Activated T-helper 1 cell treated with anti-CD3 and anti-CD28 coated beads, Interleukin-12 subunit alpha, Interleukin-12 subunit beta, Interleukin-2, Interleukin-4 antibody, amounts not matched to agents 30 ng/mL and 10 ng/mL and 1 ng/mL, durations not matched to agents 14 hours and 24 hours and 36 hours (primary cell): ENCODE data around the gene NBAS. TPM values are rescaled to one million over a fixed set of nuclear protein-coding genes. Genes with fewer than 3 reads are reported as not detected.
A peak's percentile ranks its signal among the peaks of the same experiment; 100 is the strongest.

ENCODE experiments used
- DNase-seq: peaks from one replicate; pipeline ENCODE4 v3.0.0; 2021; ENCODE audit warnings: low spot score
- H3K27ac Mint-ChIP-seq: one replicate; pipeline ENCODE4 v1.8.0; 2021; ENCODE audit warnings: mild to moderate bottlenecking, mixed read lengths
- H3K27me3 Mint-ChIP-seq: one replicate; pipeline ENCODE4 v1.8.0; 2022; ENCODE audit warnings: mild to moderate bottlenecking, moderate library complexity, mixed read lengths; ENCODE audit not compliant: insufficient read depth
- H3K36me3 Mint-ChIP-seq: one replicate; pipeline ENCODE4 v1.8.0; 2021; ENCODE audit warnings: low read depth, mixed read lengths
- H3K4me1 Mint-ChIP-seq: one replicate; pipeline ENCODE4 v1.8.0; 2021; ENCODE audit warnings: low read depth, mixed read lengths
- H3K4me3 Mint-ChIP-seq: one replicate; pipeline ENCODE4 v1.8.0; 2021; ENCODE audit warnings: mild to moderate bottlenecking, moderate library complexity, mixed read lengths
- H3K9me3 Mint-ChIP-seq: one replicate; pipeline ENCODE4 v1.8.0; 2021; ENCODE audit warnings: mixed read lengths
- intact Hi-C: fragments of 100-400 bp; cut with micrococcal nuclease; formaldehyde crosslinking; loops from one replicate; pipeline ENCODE4 v1.15.1; 2024
- total RNA-seq: library from RNA; stranded (reverse); gene quantifications from 2 replicates; pipeline ENCODE4 v1.2.3, GENCODE V29; 2022

NBAS gene
- total RNA-seq, 1 donor from 2014 or later, result 33.6 TPM

GRCh38 chr2:15300624-15301573 is 260.2 kb downstream of the NBAS start:
- Mint-ChIP-seq H3K27ac (peak overlapping the region; percentile 22), H3K4me3 (peak overlapping the region; percentile 53)

GRCh38 chr2:15299904-15300520 is 261.1 kb downstream of the NBAS start:
- H3K9me3 Mint-ChIP-seq, result no peaks in the 10 kb centered on the region
- H3K4me1 Mint-ChIP-seq, result peaks cover 57% of the 10 kb centered on the region
- H3K4me3 Mint-ChIP-seq, result no peak overlapping the region
- H3K36me3 Mint-ChIP-seq, result peaks cover 46% of the 10 kb centered on the region
- no peak for DNase-seq
- intact Hi-C loops, result loop anchor here (2.0 to 10.0 kb wide), 2 partner anchors 15 to 265 kb away; partner anchors contain the start of gene NBAS
- no peak overlapping the region for H3K27ac Mint-ChIP-seq
- H3K27me3 Mint-ChIP-seq, result no peaks in the 10 kb centered on the region

More at GRCh38 chr2:15300624-15301573, 260.2 kb downstream of the NBAS start:
- H3K9me3 Mint-ChIP-seq, result peaks cover 5% of the 10 kb centered on the region
- no peak for DNase-seq
- H3K36me3 Mint-ChIP-seq, result peaks cover 50% of the 10 kb centered on the region
- intact Hi-C loops, result loop anchor here (2.0 to 10.0 kb wide), 2 partner anchors 14 to 264 kb away; partner anchors contain the start of gene NBAS
- H3K4me1 Mint-ChIP-seq, result peaks cover 57% of the 10 kb centered on the region
- no peaks in the 10 kb centered on the region for H3K27me3 Mint-ChIP-seq

- Mint-ChIP-seq H3K9me3 (no peaks in the 10 kb centered on the region), H3K27me3 (no peaks in the 10 kb centered on the region), H3K27ac (no peak overlapping the region), H3K4me1 (peaks cover 47% of the 10 kb centered on the region), H3K4me3 (no peak overlapping the region), H3K36me3 (peaks cover 38% of the 10 kb centered on the region)
- intact Hi-C loops, result no loop called here
- DNase-seq, result no peak
Measured at GRCh38 chr2:15298770-15299169, 262.4 kb downstream of the NBAS start.

GRCh38 chr2:15293262-15293937 is 267.7 kb downstream of the NBAS start:
- no peak for DNase-seq
- no peak overlapping the region for H3K27ac Mint-ChIP-seq
- peaks cover 31% of the 10 kb centered on the region for H3K36me3 Mint-ChIP-seq
- no peaks in the 10 kb centered on the region for H3K9me3 Mint-ChIP-seq
- H3K27me3 Mint-ChIP-seq, result no peaks in the 10 kb centered on the region
- peaks cover 2% of the 10 kb centered on the region for H3K4me1 Mint-ChIP-seq
- intact Hi-C loops, result no loop called here
- no peak overlapping the region for H3K4me3 Mint-ChIP-seq

GRCh38 chr2:15287447-15288184 is 273.5 kb downstream of the NBAS start:
- H3K36me3 Mint-ChIP-seq, result peaks cover 39% of the 10 kb centered on the region
- no peaks in the 10 kb centered on the region for H3K9me3 Mint-ChIP-seq
- H3K4me3 Mint-ChIP-seq, result no peak overlapping the region
- H3K4me1 Mint-ChIP-seq, result no peaks in the 10 kb centered on the region
- H3K27ac Mint-ChIP-seq, result no peak overlapping the region
- intact Hi-C loops, result no loop called here
- no peaks in the 10 kb centered on the region for H3K27me3 Mint-ChIP-seq
- no peak for DNase-seq

GRCh38 chr2:15284614-15285013 is 276.5 kb downstream of the NBAS start:
- no peak overlapping the region for H3K4me3 Mint-ChIP-seq
- H3K4me1 Mint-ChIP-seq, result peaks cover 10% of the 10 kb centered on the region

GRCh38 chr2:15281681-15282080 is 279.5 kb downstream of the NBAS start:
- Mint-ChIP-seq H3K36me3 (peaks cover 34% of the 10 kb centered on the region), H3K27ac (no peak overlapping the region), H3K4me3 (no peak overlapping the region), H3K9me3 (no peaks in the 10 kb centered on the region), H3K27me3 (no peaks in the 10 kb centered on the region), H3K4me1 (peaks cover 10% of the 10 kb centered on the region)
- DNase-seq, result no peak
- intact Hi-C loops, result no loop called here

More at GRCh38 chr2:15284614-15285013, 276.5 kb downstream of the NBAS start:
- intact Hi-C loops, result no loop called here
- DNase-seq, result no peak
- H3K27ac Mint-ChIP-seq, result no peak overlapping the region
- H3K9me3 Mint-ChIP-seq, result no peaks in the 10 kb centered on the region
- no peaks in the 10 kb centered on the region for H3K27me3 Mint-ChIP-seq
- peaks cover 35% of the 10 kb centered on the region for H3K36me3 Mint-ChIP-seq

GRCh38 chr2:15279201-15279876 is 281.8 kb downstream of the NBAS start:
- Mint-ChIP-seq H3K4me1 (peaks cover 10% of the 10 kb centered on the region), H3K27me3 (no peaks in the 10 kb centered on the region), H3K36me3 (peaks cover 30% of the 10 kb centered on the region), H3K9me3 (no peaks in the 10 kb centered on the region), H3K27ac (no peak overlapping the region), H3K4me3 (no peak overlapping the region)
- DNase-seq, result no peak
- intact Hi-C loops, result no loop called here

GRCh38 chr2:15278296-15278695 is 282.8 kb downstream of the NBAS start:
- Mint-ChIP-seq H3K27me3 (no peaks in the 10 kb centered on the region), H3K4me1 (peaks cover 10% of the 10 kb centered on the region), H3K9me3 (no peaks in the 10 kb centered on the region), H3K36me3 (peaks cover 28% of the 10 kb centered on the region), H3K27ac (no peak overlapping the region), H3K4me3 (no peak overlapping the region)
- no peak for DNase-seq
- intact Hi-C loops, result no loop called here

- no peak for DNase-seq
- no peak overlapping the region for H3K4me3 Mint-ChIP-seq
- H3K9me3 Mint-ChIP-seq, result no peaks in the 10 kb centered on the region
- no peaks in the 10 kb centered on the region for H3K27me3 Mint-ChIP-seq
- no peaks in the 10 kb centered on the region for H3K4me1 Mint-ChIP-seq
- no peak overlapping the region for H3K27ac Mint-ChIP-seq
- intact Hi-C loops, result no loop called here
- peaks cover 15% of the 10 kb centered on the region for H3K36me3 Mint-ChIP-seq
Measured at GRCh38 chr2:15275346-15275745, 285.8 kb downstream of the NBAS start.

GRCh38 chr2:15273452-15273851 is 287.7 kb downstream of the NBAS start:
- intact Hi-C loops, result no loop called here
- Mint-ChIP-seq H3K36me3 (peaks cover 12% of the 10 kb centered on the region), H3K4me1 (no peaks in the 10 kb centered on the region), H3K27ac (no peak overlapping the region), H3K4me3 (no peak overlapping the region), H3K27me3 (no peaks in the 10 kb centered on the region), H3K9me3 (no peaks in the 10 kb centered on the region)
- DNase-seq, result no peak

GRCh38 chr2:15272942-15273341 is 288.2 kb downstream of the NBAS start:
- peaks cover 14% of the 10 kb centered on the region for H3K36me3 Mint-ChIP-seq
- no peaks in the 10 kb centered on the region for H3K27me3 Mint-ChIP-seq
- no peaks in the 10 kb centered on the region for H3K9me3 Mint-ChIP-seq
- intact Hi-C loops, result no loop called here
- H3K4me1 Mint-ChIP-seq, result no peaks in the 10 kb centered on the region
- DNase-seq, result no peak
- no peak overlapping the region for H3K4me3 Mint-ChIP-seq
- no peak overlapping the region for H3K27ac Mint-ChIP-seq
